ENCODE data around the gene SYTL4.

SYTL4 gene

GRCh38 chrX:100748108-100748507 is 16.2 kb upstream of the SYTL4 start:
- no peak for DNase-seq (ENCODE audit: low read depth in 1 of 2, low spot score in 1 of 2)
- TF ChIP-seq GABPA (IDR thresholded peaks at IDR 0.05; ENCODE audit: low read depth) (no peak), POLR2AphosphoS5 (IDR thresholded peaks at IDR 0.05; ENCODE audit: low read depth) (no peak), SPI1 (IDR thresholded peaks at IDR 0.05; ENCODE audit: borderline replicate concordance, low read depth) (no peak), REST (IDR thresholded peaks at IDR 0.05; ENCODE audit: insufficient replicate concordance, low read depth) (no peak), CTCF (IDR thresholded peaks at IDR 0.05; ENCODE audit: insufficient read depth, low read length) (no peak)
- no peak overlapping the region for H3K27ac ChIP-seq (replicated peaks)

GRCh38 chrX:100747703-100748102 is 15.8 kb upstream of the SYTL4 start:
- no peak overlapping the region for H3K27ac ChIP-seq (replicated peaks)
- no peak for DNase-seq (ENCODE audit: low read depth in 1 of 2, low spot score in 1 of 2)
- peaks cover 9% of the 10 kb centered on the region for H3K27me3 ChIP-seq (ENCODE audit: insufficient read depth, poor library complexity, severe bottlenecking)
- H3K4me3 ChIP-seq (replicated peaks; ENCODE audit: insufficient read depth, low read length): no peak overlapping the region
- no peak for TF ChIP-seq REST (IDR thresholded peaks at IDR 0.05; ENCODE audit: insufficient replicate concordance, low read depth)
- no peak for TF ChIP-seq GABPA (IDR thresholded peaks at IDR 0.05; ENCODE audit: low read depth)
- TF ChIP-seq SPI1 (IDR thresholded peaks at IDR 0.05; ENCODE audit: borderline replicate concordance, low read depth): no peak
- no peak for TF ChIP-seq CTCF (IDR thresholded peaks at IDR 0.05; ENCODE audit: insufficient read depth, low read length)
- TF ChIP-seq POLR2AphosphoS5 (IDR thresholded peaks at IDR 0.05; ENCODE audit: low read depth): no peak

More at GRCh38 chrX:100748108-100748507, 16.2 kb upstream of the SYTL4 start:
- H3K27me3 ChIP-seq (ENCODE audit: insufficient read depth, poor library complexity, severe bottlenecking): peaks cover 9% of the 10 kb centered on the region
- H3K4me3 ChIP-seq (replicated peaks; ENCODE audit: insufficient read depth, low read length): no peak overlapping the region

GRCh38 chrX:100747090-100747489 is 15.2 kb upstream of the SYTL4 start:
- H3K4me3 ChIP-seq (replicated peaks; ENCODE audit: insufficient read depth, low read length): no peak overlapping the region
- H3K27ac ChIP-seq (replicated peaks): no peak overlapping the region
- TF ChIP-seq GABPA (IDR thresholded peaks at IDR 0.05; ENCODE audit: low read depth) (no peak), POLR2AphosphoS5 (IDR thresholded peaks at IDR 0.05; ENCODE audit: low read depth) (no peak), REST (IDR thresholded peaks at IDR 0.05; ENCODE audit: insufficient replicate concordance, low read depth) (no peak), SPI1 (IDR thresholded peaks at IDR 0.05; ENCODE audit: borderline replicate concordance, low read depth) (no peak), CTCF (IDR thresholded peaks at IDR 0.05; ENCODE audit: insufficient read depth, low read length) (no peak)
- no peak for DNase-seq (ENCODE audit: low read depth in 1 of 2, low spot score in 1 of 2)
- H3K27me3 ChIP-seq (ENCODE audit: insufficient read depth, poor library complexity, severe bottlenecking): peaks cover 12% of the 10 kb centered on the region
